Left colon (tissue), 2 donors: Measurements from ENCODE around the gene TMEM156. TPM values are rescaled to one million over a fixed set of nuclear protein-coding genes. Genes with fewer than 3 reads are reported as not detected.

Experiments used
- ATAC-seq: fragments of 200-7000 bp; cut with Tn5 transposase; one replicate; pipeline ENCODE4 v1.9.1; 2020; ENCODE audit warnings: mild to moderate bottlenecking, moderate library complexity
- DNase-seq, 2 donors: peaks; one replicate each; pipeline ENCODE4 v3.0.0-alpha.2; 2020
- intact Hi-C, 2 donors: fragments of 100-400 bp; cut with DNase I in 1 of 2; cut with micrococcal nuclease in 1 of 2; formaldehyde crosslinking; loops; one replicate each; pipeline versions ENCODE4 v1.11.2 to v1.14.0; 2022; cut with DNase I, micrococcal nuclease
- long read RNA-seq: library from polyadenylated mRNA; unstranded; transcript quantifications from one replicate; pipeline ENCODE4 v2.0.0, GENCODE V29; 2021
- total RNA-seq, 2 donors: library from RNA; stranded (reverse); fragmentation: NEBNext Ultra II Directional; extraction: Animal tissue kit (Norgen Biotek cat#: 25700); gene quantifications; one replicate each; pipeline ENCODE4 v1.2.1, GENCODE V29; 2021
- donor health status: DM: no; HTN: no; CAD: no.
- donor health status: DM: yes; HTN: yes; CAD: no.

TMEM156 gene, protein sequence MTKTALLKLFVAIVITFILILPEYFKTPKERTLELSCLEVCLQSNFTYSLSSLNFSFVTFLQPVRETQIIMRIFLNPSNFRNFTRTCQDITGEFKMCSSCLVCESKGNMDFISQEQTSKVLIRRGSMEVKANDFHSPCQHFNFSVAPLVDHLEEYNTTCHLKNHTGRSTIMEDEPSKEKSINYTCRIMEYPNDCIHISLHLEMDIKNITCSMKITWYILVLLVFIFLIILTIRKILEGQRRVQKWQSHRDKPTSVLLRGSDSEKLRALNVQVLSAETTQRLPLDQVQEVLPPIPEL
- total RNA-seq = under 1 TPM in 1 of 2 donors, not detected in 1; 0.70 TPM
- long read RNA-seq = 0 reads

DNA sequence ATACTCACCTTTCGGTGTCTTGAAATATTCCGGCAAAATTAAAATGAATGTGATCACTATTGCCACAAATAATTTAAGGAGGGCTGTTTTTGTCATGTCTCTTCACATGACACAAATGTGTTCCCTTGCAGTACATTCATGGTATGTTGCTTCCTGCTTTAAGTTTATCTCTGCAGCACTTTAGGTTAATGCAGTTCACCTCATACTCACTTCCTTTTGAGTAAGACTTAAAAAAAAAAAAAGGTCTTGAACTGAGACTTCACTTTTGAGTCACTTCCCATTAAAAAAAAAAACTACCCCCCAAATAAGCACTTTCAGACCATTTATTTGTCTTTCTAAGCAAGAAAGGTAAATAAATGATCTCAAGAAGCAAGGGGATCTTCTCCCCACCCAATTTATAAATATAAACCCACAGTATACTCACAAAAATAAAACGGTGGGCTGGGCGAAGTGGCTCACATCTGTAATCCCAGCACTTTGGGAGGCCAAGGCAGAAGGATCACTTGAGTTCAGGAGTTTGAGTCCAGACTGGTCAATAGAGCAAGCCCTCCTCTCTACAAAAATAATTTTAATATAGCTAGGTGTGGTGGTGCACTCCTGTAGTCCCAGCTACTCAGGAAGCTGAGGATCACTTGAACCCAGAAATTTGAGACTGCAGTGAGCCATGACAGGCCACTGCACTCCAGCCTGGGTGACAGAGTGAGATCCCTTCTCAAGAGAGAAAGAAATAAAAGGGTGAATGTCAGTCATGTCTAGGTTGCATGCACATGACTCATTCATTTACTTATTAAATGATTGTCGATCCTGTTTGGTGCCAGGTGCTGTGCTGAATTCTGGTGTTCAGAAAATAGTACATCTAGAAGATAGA, at the start of gene TMEM156:
TSS of gene TMEM156 (minus strand) at position 192 of the 868 bp plus-strand sequence. CDS start at position 96, 96 bp downstream.
- ATAC-seq (peak; percentile 42), DNase-seq (no peak)
- intact Hi-C loops = no loop called here

DNA sequence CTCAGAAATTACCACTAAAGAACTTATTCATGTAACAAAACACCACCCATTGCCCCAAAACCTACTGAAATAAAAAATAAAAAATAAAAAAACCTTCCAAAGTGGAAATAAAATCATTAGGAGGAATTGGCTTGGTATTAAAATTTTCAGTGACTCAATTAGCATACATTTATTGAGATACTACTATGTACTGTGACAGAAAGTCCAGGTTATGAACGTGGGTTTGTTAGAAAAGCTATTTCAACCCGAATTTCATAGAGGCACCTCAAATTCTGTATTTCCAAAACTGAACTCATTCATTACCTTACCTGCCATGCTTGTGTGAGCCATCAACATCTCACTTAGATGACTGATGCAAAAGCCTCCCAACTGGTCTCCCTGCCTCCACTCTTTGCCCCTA, 46.6 kb upstream of the TMEM156 start:
- DNase-seq (no peak), ATAC-seq (no peak)
- intact Hi-C loops = no loop called here

DNA sequence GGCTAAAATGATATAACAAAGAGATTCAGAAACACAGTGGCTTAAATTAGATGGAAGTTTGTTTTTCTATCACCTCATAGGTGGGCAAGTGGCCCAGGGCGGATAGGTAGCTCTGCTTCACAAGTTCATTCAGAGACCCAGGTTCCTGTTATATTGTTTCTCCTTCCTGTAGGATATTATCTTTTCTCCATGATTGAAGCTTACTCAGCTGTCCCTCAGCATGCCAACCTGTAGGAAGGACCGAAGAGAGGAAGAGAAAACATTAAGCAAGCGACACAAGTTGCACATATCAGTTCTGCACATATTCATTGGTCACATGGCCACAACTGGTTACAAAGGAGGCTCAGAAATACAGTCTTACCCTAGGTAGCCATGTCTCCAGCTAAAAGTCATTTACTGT, 36.7 kb upstream of the TMEM156 start:
- no peak for DNase-seq
- intact Hi-C loops = no loop called here
- no peak for ATAC-seq

DNA sequence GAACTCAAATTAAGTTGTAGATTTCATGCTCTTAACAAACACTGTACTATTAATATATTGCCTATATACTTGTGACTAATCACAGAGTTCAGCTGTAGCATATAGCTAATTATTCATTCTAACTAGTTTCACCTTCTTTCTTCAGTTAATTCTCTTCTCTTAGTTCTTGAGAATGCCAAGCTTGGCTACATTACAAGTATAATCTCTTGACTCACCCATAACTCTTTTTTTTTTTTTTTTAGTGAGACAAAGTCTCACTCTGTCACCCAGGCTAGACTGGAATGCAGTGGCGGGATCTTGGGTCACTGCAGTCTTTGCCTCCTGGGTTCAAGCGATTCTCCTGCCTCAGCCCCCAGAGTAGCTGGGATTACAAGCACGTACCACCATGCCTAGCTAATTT, 35.2 kb upstream of the TMEM156 start:
- intact Hi-C loops = no loop called here
- DNase-seq = no peak
- no peak for ATAC-seq

DNA sequence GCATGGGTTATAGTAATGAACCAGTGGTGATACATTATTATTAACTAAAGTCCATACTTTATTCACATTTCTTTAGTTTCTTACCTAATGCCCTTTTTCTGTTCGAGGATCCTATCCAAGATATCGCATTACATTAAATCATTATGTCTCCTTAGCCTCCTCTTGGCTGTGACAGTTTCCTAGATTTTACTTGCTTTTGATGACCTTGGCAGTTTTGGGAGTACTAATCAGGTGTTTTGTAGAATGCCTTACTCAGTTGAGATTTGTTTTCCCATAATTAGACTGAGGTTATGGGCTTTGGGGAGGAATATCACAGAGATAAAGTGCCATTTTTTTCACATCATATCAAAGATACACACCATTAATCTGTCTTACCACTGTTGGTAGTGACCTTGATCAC, 34.8 kb upstream of the TMEM156 start:
- intact Hi-C loops = no loop called here
- DNase-seq = no peak
- ATAC-seq = no peak

DNA sequence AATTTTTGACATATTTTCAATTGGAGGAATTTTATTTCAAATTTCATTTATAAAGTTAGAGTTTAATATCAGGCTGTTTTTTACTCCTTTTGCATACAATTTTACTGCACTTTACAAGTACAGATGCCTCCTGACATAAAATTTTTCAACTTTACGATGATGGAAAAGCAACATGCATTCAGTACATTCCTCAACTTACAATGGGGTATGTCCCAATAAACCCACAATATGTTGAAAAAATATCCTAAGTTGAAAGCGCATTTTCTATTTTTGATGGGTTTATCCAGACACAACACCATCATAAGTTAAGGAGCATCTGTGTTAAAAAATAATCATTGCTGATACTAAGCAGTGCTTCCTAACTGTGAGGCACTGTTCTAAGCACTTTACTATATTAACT, 34.2 kb upstream of the TMEM156 start:
- intact Hi-C loops = no loop called here
- ATAC-seq (no peak), DNase-seq (no peak)

DNA sequence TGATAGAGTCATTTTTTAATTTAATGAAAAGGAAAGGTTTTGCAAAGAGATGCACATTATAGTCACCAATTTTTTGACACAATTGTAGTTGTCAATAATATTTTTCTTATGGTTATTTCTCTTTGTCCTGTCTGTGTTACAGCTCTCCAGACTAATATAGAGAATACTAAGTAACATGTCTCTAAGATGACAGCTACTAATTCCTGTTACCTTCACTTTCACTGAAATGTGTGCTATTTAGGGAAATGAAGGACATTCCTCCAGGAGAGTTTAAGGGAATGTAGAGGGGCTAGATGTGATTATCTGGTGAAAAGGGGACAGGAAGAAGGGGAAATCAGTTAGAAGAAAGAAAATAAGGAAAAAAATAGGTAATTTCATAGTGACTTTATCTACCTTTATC, 31.2 kb upstream of the TMEM156 start:
- intact Hi-C loops = no loop called here
- ATAC-seq (no peak), DNase-seq (no peak)

DNA sequence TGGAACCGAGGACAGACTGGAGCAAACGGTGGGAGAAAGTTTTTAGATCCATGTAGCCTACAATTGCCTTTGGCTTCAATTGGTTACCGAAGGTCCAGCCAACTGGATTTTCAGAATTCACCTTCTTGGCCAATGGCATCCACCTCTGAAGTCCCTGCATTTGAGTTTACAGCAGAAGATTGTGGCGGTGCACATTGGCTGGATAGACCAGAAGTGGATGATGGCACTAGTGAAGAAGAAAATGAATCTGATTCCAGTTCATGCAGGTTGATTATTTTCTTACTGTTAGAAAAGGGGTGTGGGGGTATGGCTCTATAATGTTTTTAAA, 30.5 kb upstream of the TMEM156 start:
- intact Hi-C loops = no loop called here
- no peak for DNase-seq
- no peak for ATAC-seq

DNA sequence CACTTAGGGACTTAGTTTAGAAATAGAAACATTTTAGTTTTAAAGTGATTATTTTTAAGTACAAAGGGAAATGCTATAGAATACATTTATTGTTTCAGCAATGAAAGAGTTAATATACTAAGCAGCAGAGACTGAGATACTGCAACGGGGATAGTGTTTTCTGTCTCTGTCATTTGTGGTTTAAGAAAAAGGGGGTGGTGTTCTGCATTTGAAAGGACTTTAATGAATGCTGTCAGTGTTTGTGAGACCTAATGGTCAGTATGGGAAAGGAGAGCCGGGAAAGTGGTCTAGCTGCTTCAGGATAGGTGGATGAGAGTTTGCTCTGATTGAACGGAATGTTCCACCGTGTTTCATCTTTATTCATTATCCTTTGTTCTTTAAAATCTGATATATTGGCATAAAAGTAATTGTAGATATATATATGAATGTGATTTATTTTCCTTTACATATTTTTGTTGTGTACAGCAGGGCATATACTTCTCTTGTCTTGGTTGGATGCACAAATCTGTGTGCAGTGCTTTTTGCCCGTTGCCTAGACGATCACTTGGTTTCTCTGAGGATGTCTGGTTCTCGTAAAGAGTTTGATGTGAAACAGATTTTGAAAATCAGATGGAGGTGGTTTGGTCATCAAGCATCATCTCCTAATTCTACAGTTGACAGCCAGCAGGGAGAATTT, 30.0 kb upstream of the TMEM156 start, which contains the start of gene KLHL5:
TSS of gene KLHL5 (plus strand) at position 139 of the 676 bp plus-strand sequence. CDS start at position 560, 421 bp downstream.
- intact Hi-C loops = no loop called here
- DNase-seq (no peak), ATAC-seq (no peak)

DNA sequence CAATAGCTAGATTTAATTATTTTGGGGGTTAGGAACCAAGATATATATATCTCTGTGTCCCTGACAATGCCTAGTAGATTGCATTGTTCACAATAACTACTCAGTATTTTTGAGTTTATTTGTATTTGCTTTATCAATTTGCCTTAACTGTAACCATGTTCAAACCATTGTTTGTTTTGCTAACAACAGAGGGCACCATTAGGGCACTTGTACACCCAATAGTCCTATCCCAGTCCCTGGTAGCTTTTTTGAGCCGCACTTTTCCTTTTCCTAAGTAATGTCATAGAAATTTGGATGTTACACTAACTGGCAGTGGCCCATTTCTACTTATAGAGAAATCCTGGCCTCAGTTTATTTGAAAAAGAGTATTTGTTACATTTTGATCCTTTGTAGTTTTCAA, 29.2 kb upstream of the TMEM156 start:
- no peak for DNase-seq
- no peak for ATAC-seq
- intact Hi-C loops = no loop called here

DNA sequence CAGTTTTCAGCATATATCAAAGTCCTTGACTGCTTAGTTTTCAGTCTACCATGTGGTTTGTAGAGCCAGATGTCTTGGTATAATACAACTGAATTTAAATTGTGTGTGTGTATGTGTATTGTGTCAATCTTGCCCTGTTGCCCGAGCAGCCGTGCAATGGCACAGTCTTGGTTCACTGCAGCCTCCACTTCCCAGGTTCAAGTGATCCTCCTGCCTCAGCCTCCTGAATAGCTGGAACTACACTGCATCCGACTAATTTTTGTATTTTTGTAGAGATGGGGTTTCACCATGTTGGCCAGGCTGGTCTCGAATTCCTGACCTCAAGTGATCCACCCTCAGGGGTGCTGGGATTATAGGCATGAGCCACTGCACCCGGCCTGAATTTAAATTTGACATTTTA, 23.8 kb upstream of the TMEM156 start:
- intact Hi-C loops = no loop called here
- no peak for ATAC-seq

DNA sequence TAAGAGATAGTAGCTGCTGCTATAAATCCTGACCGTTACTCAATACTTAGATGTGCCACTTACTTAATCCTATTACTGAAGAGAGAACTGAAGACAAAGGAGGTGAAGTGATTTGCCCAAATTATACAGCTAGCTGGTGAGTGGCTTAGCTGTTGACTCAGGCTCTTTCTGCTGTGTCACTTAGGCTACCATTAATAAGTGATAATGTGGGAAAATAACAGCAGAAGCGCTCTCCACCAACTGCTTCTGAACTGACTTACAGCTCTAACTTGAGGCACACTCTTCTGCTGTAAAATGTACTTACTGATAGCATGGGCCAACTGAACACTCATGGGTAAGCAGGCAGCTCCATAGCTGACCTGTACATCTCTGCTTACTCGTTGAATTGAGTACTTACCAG, 22.3 kb upstream of the TMEM156 start:
- DNase-seq (no peak), ATAC-seq (no peak)
- intact Hi-C loops = no loop called here

More for the DNA sequence above, 23.8 kb upstream of the TMEM156 start:
- no peak for DNase-seq

DNA sequence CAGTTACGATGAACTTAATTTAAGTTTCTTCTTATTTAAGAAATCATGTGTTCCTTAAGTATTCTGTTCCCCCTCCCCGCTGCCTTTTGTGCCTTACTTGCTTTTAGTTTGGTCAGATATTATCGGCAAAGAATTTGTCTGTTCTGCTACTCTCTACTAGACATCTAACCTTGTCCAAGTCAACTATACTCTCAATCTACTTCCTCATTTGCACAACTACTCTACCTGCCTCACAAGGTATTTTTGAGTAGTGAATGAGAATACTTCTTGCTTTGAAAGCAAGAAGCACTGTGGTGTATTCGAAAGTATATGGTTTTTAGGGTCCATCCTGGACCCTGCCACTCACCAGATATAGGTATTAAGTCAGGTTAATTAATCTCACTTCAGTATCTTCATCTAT, 21.8 kb upstream of the TMEM156 start:
- DNase-seq = no peak
- intact Hi-C loops = no loop called here
- no peak for ATAC-seq

DNA sequence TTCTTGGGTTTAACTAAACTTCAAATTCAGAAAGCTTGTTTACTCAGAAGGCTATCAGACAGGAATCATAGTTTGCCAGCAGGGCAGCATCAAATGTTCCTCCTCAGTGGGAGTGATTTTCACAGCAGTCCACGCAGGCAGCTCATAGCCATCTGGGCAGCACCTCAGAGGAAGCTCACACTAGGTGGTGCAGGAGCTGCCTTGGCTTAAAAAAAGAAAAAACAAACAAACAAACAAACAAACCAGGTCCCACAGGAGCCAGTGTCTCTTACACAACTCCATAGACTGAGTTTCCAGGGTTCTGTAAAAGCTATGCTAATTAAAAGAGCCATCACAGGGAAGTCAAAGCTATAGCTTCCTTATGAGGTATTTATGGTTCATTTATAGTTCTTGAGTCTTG, 19.3 kb upstream of the TMEM156 start:
- intact Hi-C loops = no loop called here
- ATAC-seq (no peak), DNase-seq (no peak)

DNA sequence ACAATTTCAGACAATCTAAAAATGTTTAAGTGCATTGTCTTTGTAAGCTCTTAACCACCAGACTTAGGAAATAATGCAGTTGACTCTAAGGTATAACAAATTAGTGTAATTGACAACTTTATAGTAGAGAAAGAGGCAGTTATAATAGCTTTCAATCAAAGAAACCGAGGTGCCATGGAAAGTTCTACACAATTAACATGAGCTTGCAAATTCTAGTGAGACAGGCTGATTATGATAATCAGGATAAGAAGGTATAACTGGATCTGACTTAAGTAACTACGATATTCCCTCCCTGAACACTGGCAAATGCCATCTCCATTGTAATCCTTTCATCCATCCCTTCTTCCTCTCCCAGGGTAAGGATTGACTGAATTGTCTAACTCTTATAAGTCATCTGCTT, 18.4 kb upstream of the TMEM156 start:
- DNase-seq = no peak
- no peak for ATAC-seq
- intact Hi-C loops = no loop called here

DNA sequence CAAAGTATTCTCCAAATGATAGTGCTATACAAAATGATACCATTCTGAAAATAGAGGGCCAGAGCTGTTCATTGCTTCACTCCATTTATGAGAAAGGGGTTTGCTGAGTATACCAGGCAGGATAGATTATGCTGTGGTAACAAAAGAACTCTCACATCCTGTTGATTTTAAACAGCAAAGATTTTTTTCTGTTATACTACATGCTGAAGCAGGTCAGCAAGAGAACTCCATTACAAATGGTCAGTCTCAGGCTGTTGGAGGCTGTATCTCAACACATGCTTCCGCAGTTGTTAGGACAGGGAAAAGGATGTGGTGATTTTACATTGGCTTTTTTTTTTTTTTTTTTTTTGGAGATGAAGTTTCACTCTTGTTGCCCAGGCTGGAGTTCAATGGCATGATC, 16.1 kb upstream of the TMEM156 start:
- no peak for DNase-seq
- no peak for ATAC-seq
- intact Hi-C loops = no loop called here

DNA sequence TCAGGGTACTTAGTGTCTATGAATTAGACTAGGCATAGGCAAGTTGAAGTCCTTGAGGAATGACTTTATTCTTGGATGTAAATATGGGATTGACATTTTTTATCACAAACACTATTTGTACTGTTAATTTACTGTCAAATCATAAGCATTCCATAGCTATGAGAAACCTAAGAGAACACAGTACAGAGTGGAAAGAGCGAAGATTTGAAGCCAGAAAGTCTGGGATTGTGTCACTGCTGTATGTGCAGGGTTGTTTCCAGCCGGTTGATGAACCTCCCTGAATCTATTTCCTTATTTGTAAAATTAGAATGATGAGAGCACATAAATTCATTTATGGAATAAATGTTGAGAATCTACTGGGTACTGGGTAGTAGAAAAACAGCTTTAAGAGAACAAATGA, 15.5 kb upstream of the TMEM156 start:
- no peak for ATAC-seq
- no peak for DNase-seq
- intact Hi-C loops = no loop called here

DNA sequence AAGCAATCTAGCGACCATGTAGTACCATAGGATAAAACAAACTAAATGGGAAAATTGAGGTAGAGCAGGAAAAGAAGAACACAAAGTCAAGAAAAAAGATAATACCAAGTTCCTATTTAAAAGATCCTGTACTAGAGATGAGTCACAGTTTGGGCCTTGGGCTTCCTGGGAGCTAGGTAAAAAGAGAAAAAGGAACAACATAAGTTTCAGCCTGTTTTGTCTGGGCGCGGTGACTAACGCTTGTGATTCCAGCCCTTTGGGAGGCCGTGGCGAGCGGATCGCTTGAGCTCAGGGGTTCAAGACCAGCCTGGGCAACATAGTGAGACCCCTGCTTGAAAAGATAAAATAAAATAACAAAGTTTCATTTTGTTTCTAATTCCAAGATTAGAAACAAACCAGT, 14.0 kb upstream of the TMEM156 start:
- no peak for ATAC-seq
- DNase-seq = no peak
- intact Hi-C loops = no loop called here

DNA sequence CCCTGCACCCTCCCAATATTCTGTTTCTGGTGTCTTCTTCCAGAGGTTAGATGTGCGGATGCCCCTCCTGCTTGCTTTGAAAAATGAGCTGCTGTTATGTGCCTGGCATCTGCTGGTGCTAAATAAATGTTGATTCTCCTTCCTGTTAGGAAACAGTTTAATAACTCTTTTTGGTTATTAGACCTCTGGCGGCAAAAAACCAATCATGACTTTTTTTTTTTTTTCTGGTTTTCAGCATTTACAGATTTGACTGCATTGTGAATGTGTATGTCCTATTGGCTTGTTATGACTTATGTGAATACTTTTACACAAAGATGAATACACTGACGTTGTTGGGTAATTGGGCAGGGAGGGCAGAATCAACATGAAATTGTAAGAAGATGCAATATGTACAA, 13.6 kb upstream of the TMEM156 start:
- intact Hi-C loops = no loop called here
- DNase-seq (no peak), ATAC-seq (no peak)
